ENCODE results near the gene MCM9.
"Not testable (repeated sequence)": the region's sequence is repeated elsewhere in the genome, so short reads cannot be mapped to it uniquely, and the experiment has no call there.

MCM9 gene

GRCh38 chr6:118872318-118872717, 62.6 kb downstream of the MCM9 start:
- H3K4me1 ChIP-seq (ENCODE audit: control insufficient read depth in 2 of 2, insufficient read depth in 2 of 2, low read length in 2 of 2) = no peaks in the 10 kb centered on the region
- H3K27ac ChIP-seq (ENCODE audit: low read depth in 2 of 2, low read length in 2 of 2) = no peak overlapping the region
- no peaks in the 10 kb centered on the region for H3K9me3 ChIP-seq (ENCODE audit: control insufficient read depth in 2 of 2, low read length in 2 of 2)
- no peak overlapping the region for H3K9ac ChIP-seq (ENCODE audit: low read depth in 1 of 2, low read length in 2 of 2)
- no peaks in the 10 kb centered on the region for H3K27me3 ChIP-seq (ENCODE audit: control insufficient read depth in 2 of 2, insufficient read depth in 2 of 2, low read length in 2 of 2)
- no peak overlapping the region for H3K4me3 ChIP-seq (ENCODE audit: low read length in 2 of 2)
- no peaks in the 10 kb centered on the region for H3K36me3 ChIP-seq (ENCODE audit: control insufficient read depth in 2 of 2, insufficient read depth in 2 of 2, low read length in 2 of 2)

DNA sequence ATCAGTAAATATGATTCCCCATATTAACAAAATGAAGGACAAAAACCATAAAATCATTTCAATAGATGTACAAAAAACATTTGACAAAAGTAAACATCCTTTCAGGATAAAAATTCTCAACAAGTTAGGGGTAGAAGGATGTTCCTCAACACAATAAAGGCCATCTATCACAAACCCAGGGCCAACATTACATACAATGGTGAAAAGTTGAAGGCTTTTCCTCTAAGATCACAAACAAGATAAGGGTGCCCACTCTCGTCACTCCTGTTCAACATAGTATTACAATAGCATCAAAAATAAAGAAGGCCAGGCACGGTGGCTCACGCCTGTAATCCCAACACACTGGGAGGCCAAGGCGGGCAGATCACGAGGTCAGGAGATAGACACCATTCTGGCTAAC, 63.6 kb downstream of the MCM9 start:
- Histone ChIP-seq H3K9ac (ENCODE audit: low read depth in 1 of 2, low read length in 2 of 2) (no peak overlapping the region), H3K9me3 (ENCODE audit: control insufficient read depth in 2 of 2, low read length in 2 of 2) (no peaks in the 10 kb centered on the region), H3K4me3 (ENCODE audit: low read length in 2 of 2) (no peak overlapping the region), H3K27me3 (ENCODE audit: control insufficient read depth in 2 of 2, insufficient read depth in 2 of 2, low read length in 2 of 2) (no peaks in the 10 kb centered on the region), H3K27ac (ENCODE audit: low read depth in 2 of 2, low read length in 2 of 2) (no peak overlapping the region), H3K4me1 (ENCODE audit: control insufficient read depth in 2 of 2, insufficient read depth in 2 of 2, low read length in 2 of 2) (no peaks in the 10 kb centered on the region), H3K36me3 (ENCODE audit: control insufficient read depth in 2 of 2, insufficient read depth in 2 of 2, low read length in 2 of 2) (no peaks in the 10 kb centered on the region)

- Histone ChIP-seq H3K9ac (ENCODE audit: low read depth in 1 of 2, low read length in 2 of 2) (no peak overlapping the region), H3K4me1 (ENCODE audit: control insufficient read depth in 2 of 2, insufficient read depth in 2 of 2, low read length in 2 of 2) (no peaks in the 10 kb centered on the region), H3K36me3 (ENCODE audit: control insufficient read depth in 2 of 2, insufficient read depth in 2 of 2, low read length in 2 of 2) (no peaks in the 10 kb centered on the region), H3K4me3 (ENCODE audit: low read length in 2 of 2) (no peak overlapping the region), H3K27ac (ENCODE audit: low read depth in 2 of 2, low read length in 2 of 2) (no peak overlapping the region), H3K27me3 (ENCODE audit: control insufficient read depth in 2 of 2, insufficient read depth in 2 of 2, low read length in 2 of 2) (no peaks in the 10 kb centered on the region), H3K9me3 (ENCODE audit: control insufficient read depth in 2 of 2, low read length in 2 of 2) (no peaks in the 10 kb centered on the region)
Observed at GRCh38 chr6:118869894-118870589, 64.9 kb downstream of the MCM9 start.

- no peak overlapping the region for H3K9ac ChIP-seq (ENCODE audit: low read depth in 1 of 2, low read length in 2 of 2)
- H3K9me3 ChIP-seq (ENCODE audit: control insufficient read depth in 2 of 2, low read length in 2 of 2) = no peaks in the 10 kb centered on the region
- no peaks in the 10 kb centered on the region for H3K27me3 ChIP-seq (ENCODE audit: control insufficient read depth in 2 of 2, insufficient read depth in 2 of 2, low read length in 2 of 2)
- H3K4me3 ChIP-seq (ENCODE audit: low read length in 2 of 2) = no peak overlapping the region
- no peak overlapping the region for H3K27ac ChIP-seq (ENCODE audit: low read depth in 2 of 2, low read length in 2 of 2)
- peaks cover 0 to 3% of the 10 kb centered on the region in 2 donors for H3K4me1 ChIP-seq (ENCODE audit: control insufficient read depth in 2 of 2, insufficient read depth in 2 of 2, low read length in 2 of 2)
- H3K36me3 ChIP-seq (ENCODE audit: control insufficient read depth in 2 of 2, insufficient read depth in 2 of 2, low read length in 2 of 2) = no peaks in the 10 kb centered on the region
Observed at GRCh38 chr6:118869350-118869749, 65.6 kb downstream of the MCM9 start.

DNA sequence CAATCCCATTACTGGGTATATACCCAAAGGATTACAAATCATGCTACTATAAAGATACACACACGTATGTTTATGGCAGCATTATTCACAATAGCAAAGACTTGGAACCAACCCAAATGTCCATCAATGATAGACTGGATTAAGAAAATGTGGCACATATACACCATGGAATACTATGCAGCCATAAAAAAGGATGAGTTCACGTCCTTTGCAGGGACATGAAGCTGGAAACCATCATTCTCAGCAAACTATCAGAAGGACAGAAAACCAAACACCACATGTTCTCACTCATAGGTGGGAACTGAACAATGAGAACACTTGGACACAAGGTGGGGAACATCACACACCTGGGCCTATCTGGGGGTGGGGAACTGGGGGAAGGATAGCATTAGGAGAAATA, 66.1 kb downstream of the MCM9 start:
- not testable (repeated sequence) for H3K4me1 ChIP-seq (ENCODE audit: control insufficient read depth in 2 of 2, insufficient read depth in 2 of 2, low read length in 2 of 2); H3K27me3 ChIP-seq (ENCODE audit: control insufficient read depth in 2 of 2, insufficient read depth in 2 of 2, low read length in 2 of 2); H3K4me3 ChIP-seq (ENCODE audit: low read length in 2 of 2); H3K36me3 ChIP-seq (ENCODE audit: control insufficient read depth in 2 of 2, insufficient read depth in 2 of 2, low read length in 2 of 2); H3K27ac ChIP-seq (ENCODE audit: low read depth in 2 of 2, low read length in 2 of 2); H3K9me3 ChIP-seq (ENCODE audit: control insufficient read depth in 2 of 2, low read length in 2 of 2); H3K9ac ChIP-seq (ENCODE audit: low read depth in 1 of 2, low read length in 2 of 2)

- Histone ChIP-seq H3K36me3 (ENCODE audit: control insufficient read depth in 2 of 2, insufficient read depth in 2 of 2, low read length in 2 of 2) (no peaks in the 10 kb centered on the region), H3K27me3 (ENCODE audit: control insufficient read depth in 2 of 2, insufficient read depth in 2 of 2, low read length in 2 of 2) (no peaks in the 10 kb centered on the region), H3K9me3 (ENCODE audit: control insufficient read depth in 2 of 2, low read length in 2 of 2) (no peaks in the 10 kb centered on the region), H3K4me1 (ENCODE audit: control insufficient read depth in 2 of 2, insufficient read depth in 2 of 2, low read length in 2 of 2) (peaks cover 0 to 3% of the 10 kb centered on the region in 2 donors), H3K4me3 (ENCODE audit: low read length in 2 of 2) (no peak overlapping the region), H3K27ac (ENCODE audit: low read depth in 2 of 2, low read length in 2 of 2) (no peak overlapping the region), H3K9ac (ENCODE audit: low read depth in 1 of 2, low read length in 2 of 2) (no peak overlapping the region)
Observed at GRCh38 chr6:118867181-118867580, 67.8 kb downstream of the MCM9 start.

GRCh38 chr6:118865100-118865391, 69.9 kb downstream of the MCM9 start:
- H3K27ac ChIP-seq (ENCODE audit: low read depth in 2 of 2, low read length in 2 of 2) = no peak overlapping the region
- no peaks in the 10 kb centered on the region for H3K9me3 ChIP-seq (ENCODE audit: control insufficient read depth in 2 of 2, low read length in 2 of 2)
- H3K9ac ChIP-seq (ENCODE audit: low read depth in 1 of 2, low read length in 2 of 2) = no peak overlapping the region
- H3K36me3 ChIP-seq (ENCODE audit: control insufficient read depth in 2 of 2, insufficient read depth in 2 of 2, low read length in 2 of 2) = no peaks in the 10 kb centered on the region
- no peak overlapping the region for H3K4me3 ChIP-seq (ENCODE audit: low read length in 2 of 2)
- no peaks in the 10 kb centered on the region for H3K27me3 ChIP-seq (ENCODE audit: control insufficient read depth in 2 of 2, insufficient read depth in 2 of 2, low read length in 2 of 2)
- peaks cover 0 to 3% of the 10 kb centered on the region in 2 donors for H3K4me1 ChIP-seq (ENCODE audit: control insufficient read depth in 2 of 2, insufficient read depth in 2 of 2, low read length in 2 of 2)

DNA sequence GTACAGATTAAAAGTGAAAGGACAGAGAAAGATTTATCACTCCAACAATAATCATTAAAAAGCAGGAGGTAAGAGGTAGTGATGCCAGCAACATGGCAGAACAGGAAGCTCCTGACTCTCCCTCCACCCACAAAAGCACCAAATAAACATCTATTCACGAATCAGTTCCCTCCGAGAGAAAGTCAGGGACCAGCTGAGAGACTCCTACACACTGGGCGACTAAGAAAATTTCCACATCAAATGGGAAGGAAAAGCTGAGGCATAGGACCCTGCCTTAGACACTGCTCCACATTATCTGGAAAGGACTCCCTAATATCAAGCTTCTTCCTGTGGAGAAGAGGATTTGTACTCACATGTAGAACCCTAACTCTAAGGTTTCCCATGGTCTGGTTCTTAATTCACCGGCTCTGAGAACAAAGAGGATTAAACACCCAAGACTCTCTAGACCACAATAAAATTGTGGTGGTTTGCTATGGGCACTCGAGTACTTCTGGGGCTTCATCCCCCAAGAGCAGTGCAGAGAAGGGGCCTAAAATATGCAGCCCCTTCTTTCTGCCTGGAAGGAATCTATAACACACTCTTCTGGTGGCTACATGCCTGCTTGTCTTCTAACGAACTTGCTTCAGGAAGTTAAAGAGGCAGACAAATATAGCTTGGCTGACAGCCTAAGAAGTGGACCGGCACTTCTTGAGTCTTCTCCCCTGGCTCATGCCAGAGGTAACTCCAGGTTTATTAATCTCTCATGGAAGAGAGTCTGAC, 70.4 kb downstream of the MCM9 start:
- Histone ChIP-seq H3K27me3 (ENCODE audit: control insufficient read depth in 2 of 2, insufficient read depth in 2 of 2, low read length in 2 of 2) (no peaks in the 10 kb centered on the region), H3K36me3 (ENCODE audit: control insufficient read depth in 2 of 2, insufficient read depth in 2 of 2, low read length in 2 of 2) (no peaks in the 10 kb centered on the region), H3K4me1 (ENCODE audit: control insufficient read depth in 2 of 2, insufficient read depth in 2 of 2, low read length in 2 of 2) (peaks cover 0 to 3% of the 10 kb centered on the region in 2 donors), H3K9ac (ENCODE audit: low read depth in 1 of 2, low read length in 2 of 2) (no peak overlapping the region), H3K27ac (ENCODE audit: low read depth in 2 of 2, low read length in 2 of 2) (no peak overlapping the region), H3K9me3 (ENCODE audit: control insufficient read depth in 2 of 2, low read length in 2 of 2) (no peaks in the 10 kb centered on the region), H3K4me3 (ENCODE audit: low read length in 2 of 2) (no peak overlapping the region)

GRCh38 chr6:118862443-118862842, 72.5 kb downstream of the MCM9 start:
- no peak overlapping the region for H3K9ac ChIP-seq (ENCODE audit: low read depth in 1 of 2, low read length in 2 of 2)
- H3K4me1 ChIP-seq (ENCODE audit: control insufficient read depth in 2 of 2, insufficient read depth in 2 of 2, low read length in 2 of 2) = peaks cover 0 to 3% of the 10 kb centered on the region in 2 donors
- no peaks in the 10 kb centered on the region for H3K9me3 ChIP-seq (ENCODE audit: control insufficient read depth in 2 of 2, low read length in 2 of 2)
- no peaks in the 10 kb centered on the region for H3K27me3 ChIP-seq (ENCODE audit: control insufficient read depth in 2 of 2, insufficient read depth in 2 of 2, low read length in 2 of 2)
- no peak overlapping the region for H3K27ac ChIP-seq (ENCODE audit: low read depth in 2 of 2, low read length in 2 of 2)
- no peak overlapping the region for H3K4me3 ChIP-seq (ENCODE audit: low read length in 2 of 2)
- H3K36me3 ChIP-seq (ENCODE audit: control insufficient read depth in 2 of 2, insufficient read depth in 2 of 2, low read length in 2 of 2) = no peaks in the 10 kb centered on the region

GRCh38 chr6:118860880-118861279, 74.1 kb downstream of the MCM9 start:
- Histone ChIP-seq H3K36me3 (ENCODE audit: control insufficient read depth in 2 of 2, insufficient read depth in 2 of 2, low read length in 2 of 2) (no peaks in the 10 kb centered on the region), H3K4me1 (ENCODE audit: control insufficient read depth in 2 of 2, insufficient read depth in 2 of 2, low read length in 2 of 2) (peaks cover 0 to 3% of the 10 kb centered on the region in 2 donors), H3K9me3 (ENCODE audit: control insufficient read depth in 2 of 2, low read length in 2 of 2) (no peaks in the 10 kb centered on the region), H3K4me3 (ENCODE audit: low read length in 2 of 2) (no peak overlapping the region), H3K27ac (ENCODE audit: low read depth in 2 of 2, low read length in 2 of 2) (no peak overlapping the region), H3K27me3 (ENCODE audit: control insufficient read depth in 2 of 2, insufficient read depth in 2 of 2, low read length in 2 of 2) (no peaks in the 10 kb centered on the region), H3K9ac (ENCODE audit: low read depth in 1 of 2, low read length in 2 of 2) (no peak overlapping the region)
